ENCODE results near the gene TECTA.
"Not testable (repeated sequence)": the region's sequence is repeated elsewhere in the genome, so short reads cannot be mapped to it uniquely, and the experiment has no call there.

Gene TECTA

GRCh38 chr11:121132211-121132976 is 31.4 kb downstream of the TECTA start:
- DNase-seq = no peak

DNA sequence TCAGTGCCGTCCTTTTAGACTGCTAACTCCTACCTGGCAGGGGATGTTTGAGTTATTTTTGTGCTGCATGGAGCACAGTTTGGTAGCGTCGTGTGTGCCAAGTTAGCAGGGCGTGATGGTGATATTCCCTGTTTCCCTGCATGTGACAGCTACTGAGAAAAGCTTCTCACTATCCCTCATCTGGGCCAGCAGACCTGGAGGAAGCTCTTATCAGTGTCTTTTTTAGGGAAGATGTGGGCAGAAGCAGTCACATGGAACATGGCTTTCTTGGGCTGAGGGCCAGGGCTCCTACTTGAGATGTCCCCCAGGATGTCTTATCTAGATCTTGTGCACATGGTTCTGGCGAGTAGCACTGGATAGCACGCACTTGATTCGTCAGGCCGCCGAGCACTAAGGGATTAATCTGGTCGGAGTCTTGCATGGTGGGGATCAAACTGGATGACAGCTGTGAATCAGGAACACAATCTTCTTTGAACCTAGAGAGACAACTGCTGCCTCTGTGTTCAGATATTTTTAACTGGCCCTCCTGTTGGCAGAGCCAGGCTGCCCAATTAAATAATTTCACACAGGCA is 33.8 kb downstream of the TECTA start:
- DNase-seq = no peak

GRCh38 chr11:121137005-121137404 is 36.0 kb downstream of the TECTA start:
- DNase-seq = no peak

GRCh38 chr11:121138259-121138658 is 37.2 kb downstream of the TECTA start:
- no peak for DNase-seq

DNA sequence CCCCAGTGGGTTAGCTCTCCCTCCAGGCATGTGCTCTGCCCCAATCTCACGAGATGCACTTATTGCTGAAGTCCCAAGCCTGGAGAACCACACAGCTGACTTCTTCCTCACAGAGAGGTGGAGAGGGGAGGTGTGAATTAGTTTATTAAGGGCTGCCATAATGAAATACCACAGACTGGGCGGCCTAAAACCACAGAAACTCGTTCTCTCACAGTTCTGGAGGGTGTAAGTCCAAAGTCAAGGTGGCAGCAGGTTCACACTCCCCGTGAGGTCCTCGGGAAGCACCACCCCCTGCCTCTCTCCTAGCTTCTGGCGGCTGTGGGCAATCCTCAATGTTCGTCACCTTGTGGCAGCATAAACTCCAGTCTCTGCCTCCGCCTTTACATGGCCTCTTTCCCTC is 39.3 kb downstream of the TECTA start:
- DNase-seq = no peak

DNA sequence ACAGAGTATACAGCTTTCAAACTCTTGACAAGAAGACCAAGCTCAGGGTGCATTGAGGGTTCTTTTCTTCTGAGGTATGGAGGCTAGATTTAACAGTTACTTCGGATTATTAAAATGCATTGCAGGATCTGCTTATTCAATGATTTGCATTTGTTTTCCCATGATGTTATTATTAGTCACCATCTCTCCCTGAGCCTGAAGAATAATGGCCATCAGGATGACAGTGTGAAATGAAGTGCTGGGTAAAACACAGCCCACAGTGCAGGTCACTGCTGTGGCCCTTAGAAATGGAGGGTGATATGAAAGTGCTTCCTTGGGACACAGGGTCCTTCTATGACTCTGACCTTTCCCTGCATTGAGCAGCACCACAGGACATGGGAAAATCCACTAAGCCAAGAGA is 40.0 kb downstream of the TECTA start:
- DNase-seq = no peak

GRCh38 chr11:121143921-121144320 is 42.9 kb downstream of the TECTA start:
- no peak for DNase-seq

DNA sequence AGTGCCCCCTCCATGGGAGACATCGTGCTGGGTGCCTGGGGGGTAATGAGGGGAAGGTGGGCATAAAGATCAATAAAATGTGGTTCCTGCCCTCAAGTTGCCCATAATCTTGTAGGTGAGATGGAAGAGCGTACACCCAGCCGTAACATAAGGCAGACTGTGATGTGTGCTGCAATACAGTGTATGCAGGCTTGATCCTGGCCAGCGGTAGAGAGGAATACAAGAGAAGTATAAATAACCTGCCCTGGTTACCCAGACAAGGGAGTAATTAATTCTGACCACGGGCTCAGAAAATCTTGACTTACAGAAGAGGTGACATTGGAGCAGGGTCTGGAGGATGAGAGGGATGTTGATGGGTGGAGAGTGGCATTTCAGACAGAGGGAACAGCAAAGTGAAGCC is 43.7 kb downstream of the TECTA start:
- no peak for DNase-seq

DNA sequence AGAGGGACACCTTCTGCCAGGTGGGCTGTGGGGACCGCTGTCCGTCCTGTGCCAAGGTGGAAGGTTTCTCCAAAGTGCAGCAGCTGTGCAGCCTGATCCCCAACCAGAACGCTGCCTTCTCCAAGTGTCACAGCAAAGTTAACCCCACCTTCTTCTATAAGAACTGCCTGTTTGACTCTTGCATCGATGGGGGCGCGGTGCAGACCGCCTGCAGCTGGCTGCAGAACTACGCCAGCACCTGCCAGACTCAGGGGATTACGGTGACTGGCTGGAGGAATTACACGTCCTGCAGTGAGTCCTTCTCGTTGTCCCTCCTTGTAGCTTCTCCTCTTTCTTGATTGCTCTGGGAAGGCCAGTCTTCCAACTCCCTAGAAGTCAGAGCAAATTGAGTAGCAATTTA is 44.8 kb downstream of the TECTA start:
- DNase-seq = no peak

GRCh38 chr11:121149116-121149515 is 48.1 kb downstream of the TECTA start:
- DNase-seq = no peak

DNA sequence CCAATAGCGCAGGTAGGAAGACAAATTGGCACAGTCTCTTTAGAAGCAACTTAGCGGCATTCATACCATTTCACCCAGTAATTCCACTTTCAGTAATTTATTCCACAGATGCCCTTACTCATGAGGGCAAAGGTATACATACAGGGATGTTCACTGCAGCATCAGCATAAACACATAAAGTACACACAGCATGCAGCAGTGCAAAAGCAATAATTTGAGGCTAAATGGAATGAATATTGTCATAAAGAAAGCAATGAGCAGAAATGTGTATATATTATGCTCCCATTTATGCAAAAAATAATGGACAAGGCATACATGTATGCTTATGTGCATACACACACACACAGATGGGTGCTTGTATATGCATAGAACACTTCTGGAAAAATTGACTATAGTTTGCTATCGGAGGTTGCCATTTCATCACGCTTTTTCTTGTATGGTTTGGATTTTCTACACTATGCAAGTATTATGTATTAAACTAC is 50.2 kb downstream of the TECTA start:
- DNase-seq = no peak

DNA sequence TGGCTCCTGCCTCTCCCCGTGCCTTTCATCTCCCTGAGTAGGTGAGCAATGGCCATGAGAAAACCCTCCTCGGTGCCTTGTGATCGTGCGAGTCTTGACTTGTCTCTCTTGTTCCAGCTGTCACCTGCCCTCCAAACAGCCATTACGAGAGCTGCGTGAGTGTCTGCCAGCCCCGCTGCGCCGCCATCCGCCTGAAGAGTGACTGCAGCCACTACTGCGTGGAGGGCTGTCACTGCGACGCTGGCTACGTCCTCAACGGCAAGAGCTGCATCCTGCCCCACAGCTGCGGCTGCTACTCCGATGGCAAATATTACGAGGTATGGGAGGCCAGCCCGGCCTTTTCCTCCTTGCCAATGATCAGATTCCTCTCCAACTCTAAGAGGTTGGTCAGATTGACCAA is 51.7 kb downstream of the TECTA start:
- no peak for DNase-seq

DNA sequence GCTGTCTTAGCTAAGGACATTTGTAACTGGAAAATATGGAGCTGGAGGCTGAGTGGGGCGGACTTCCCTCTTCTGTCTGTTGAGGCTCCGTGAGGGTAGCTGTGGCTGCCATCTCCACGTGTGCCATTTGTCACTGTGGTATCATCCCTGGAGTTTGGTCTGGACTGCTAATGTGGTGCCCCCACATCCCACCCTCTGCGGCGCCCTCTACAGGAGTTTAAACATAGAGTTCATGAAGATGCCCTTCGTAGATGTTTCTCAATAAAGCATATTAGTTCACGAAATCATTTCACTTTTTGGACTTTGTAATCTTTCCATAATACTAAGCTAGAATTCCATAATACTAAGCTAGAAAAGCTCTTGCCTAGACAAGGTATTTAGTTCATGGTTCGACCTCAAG is 52.4 kb downstream of the TECTA start:
- no peak for DNase-seq

DNA sequence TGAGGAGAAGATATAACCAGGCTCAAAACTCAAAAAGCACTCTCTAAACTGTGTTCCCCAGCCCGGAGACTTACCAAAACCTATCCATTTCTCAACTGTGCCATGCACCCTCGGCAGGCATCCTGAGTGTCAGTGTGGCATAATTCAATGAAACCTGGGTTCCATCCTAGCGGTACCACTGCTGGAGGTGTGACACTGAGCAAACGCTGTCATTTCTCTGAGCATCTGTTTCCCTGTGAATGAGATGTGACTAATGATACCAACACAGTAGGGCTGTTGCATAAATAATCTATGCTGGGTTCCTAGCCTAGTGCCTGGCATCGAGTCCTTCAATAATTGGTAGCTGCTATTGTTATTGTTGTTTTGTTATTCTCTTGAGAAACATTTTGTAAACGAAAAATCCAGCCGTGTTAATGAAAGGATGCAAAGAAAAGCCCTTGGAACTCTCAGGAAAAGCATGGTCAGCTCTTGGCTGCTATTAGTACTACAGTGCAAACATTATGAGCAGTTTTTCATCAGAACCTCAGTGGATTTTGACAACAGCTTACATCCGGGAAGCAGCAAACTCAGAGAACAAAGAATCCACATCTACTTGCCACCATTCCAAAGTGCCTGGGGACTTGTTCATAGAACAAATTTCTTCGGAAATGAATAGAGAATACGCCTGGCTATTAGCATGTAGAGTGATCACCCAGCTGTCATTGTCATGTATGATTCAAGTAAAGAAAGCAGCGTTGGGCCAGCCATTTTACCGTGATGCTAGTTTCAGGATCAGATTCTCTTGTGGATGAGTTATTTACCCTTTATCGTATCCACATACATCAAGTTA is 53.7 kb downstream of the TECTA start:
- DNase-seq = no peak

- no peak for DNase-seq
Observed at GRCh38 chr11:121157756-121158155, 56.7 kb downstream of the TECTA start.

DNA sequence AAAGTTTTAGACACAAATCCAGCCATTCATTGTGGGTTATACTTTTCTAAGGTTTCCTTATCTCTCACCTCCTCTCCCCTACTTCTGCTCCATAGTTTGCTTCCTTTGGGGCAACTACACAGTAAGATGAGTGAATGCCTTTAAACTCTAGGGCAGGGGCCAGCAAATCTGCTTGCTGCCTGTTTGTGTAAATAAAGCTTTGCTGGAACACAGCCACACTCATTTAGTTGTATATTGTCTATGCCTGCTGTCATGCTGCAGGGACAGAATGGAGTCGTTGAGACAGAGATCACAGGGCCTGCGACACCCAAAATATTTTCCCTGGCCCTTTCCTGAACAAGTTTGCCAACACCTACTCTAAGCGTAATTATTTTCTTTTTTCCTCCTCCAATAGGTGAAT is 58.7 kb downstream of the TECTA start:
- no peak for DNase-seq

DNA sequence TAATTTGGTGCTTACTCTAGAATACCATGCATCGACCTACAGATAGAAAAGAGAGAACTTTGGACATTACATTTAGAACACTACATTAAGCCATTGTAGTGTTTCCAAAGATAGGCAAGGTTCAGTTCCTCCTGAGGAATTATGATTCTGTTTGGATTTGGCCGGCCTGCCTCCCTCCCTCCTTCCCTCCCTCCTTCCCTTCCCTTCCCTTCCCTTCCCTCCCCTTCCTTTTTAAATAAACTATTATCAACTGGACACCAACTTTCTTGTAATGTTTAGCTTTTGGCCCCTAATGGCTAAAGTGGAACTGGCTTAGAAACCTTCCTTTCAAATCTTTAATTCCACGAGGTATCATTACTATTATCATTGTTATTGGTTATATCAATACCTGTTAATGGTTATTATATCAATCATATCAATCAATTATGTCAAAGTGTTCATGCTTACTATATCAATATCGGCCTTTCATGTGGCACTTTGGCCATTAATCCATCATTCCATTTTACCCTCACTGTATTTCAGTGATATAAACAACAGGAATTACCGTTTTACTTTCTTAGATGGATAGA is 60.4 kb downstream of the TECTA start:
- DNase-seq = no peak

GRCh38 chr11:121163658-121164308 is 62.7 kb downstream of the TECTA start:
- DNase-seq = no peak

DNA sequence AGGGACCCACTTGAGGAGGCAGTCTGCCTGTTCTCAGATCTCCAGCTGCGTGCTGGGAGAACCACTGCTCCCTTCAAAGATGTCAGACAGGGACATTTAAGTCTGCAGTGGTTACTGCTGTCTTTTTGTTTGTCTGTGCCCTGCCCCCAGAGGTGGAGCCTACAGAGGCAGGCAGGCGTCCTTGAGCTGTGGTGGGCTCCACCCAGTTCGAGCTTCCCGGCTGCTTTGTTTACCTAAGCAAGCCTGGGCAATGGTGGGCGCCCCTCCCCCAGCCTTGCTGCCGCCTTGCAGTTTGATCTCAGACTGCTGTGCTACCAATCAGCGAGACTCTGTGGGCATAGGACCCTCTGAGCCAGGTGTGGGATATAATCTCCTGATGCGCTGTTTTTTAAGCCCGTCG is 76.6 kb downstream of the TECTA start:
- not testable (repeated sequence) for DNase-seq

- DNase-seq = no peak
Observed at GRCh38 chr11:121179306-121179705, 78.3 kb downstream of the TECTA start.

DNA sequence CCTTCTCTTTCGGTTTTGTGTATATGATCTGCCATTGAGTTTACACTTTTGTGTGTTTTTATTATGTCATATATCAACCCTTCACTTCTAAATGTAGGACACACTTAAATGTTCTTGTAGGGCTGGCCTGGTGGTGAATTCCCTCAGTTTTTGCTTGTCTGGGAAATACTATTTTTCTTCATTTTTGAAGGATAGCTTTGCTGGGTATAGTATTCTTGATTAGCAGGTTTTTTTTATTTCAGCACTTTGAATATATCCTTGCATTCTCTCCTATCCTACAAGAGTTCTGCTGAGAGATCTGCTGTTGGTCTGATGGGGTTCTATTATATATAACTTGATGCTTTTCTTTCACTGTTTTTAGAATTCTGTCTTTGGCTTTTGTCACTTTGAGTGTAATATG is 79.1 kb downstream of the TECTA start:
- DNase-seq = no peak

GRCh38 chr11:121188776-121189175 is 87.7 kb downstream of the TECTA start:
- DNase-seq = no peak

DNA sequence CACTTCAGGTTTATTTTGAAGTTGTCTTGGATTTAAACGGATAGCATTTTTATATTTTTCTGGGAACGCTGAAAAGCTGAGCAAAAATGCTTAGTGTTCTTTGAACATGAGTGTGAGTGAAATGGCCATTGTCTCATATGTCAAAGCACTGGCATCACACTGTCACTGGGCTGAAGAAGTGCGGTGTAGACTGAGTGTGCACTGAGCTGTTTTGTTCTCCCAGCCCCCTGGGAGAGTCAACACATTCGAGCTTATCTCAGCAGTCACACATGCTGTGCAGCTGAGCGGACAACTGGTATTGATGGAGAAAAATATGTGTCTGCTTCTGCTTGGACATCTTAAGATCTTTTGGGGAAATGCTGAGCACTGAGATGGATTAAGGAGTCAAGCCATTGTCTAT is 90.8 kb downstream of the TECTA start:
- no peak for DNase-seq
